HL-60/S4 treated with retinoic acid at 250 ng/mL for 4 days and 3 days (cell line): Measurements from ENCODE around the gene ASPM.
"Not testable (repeated sequence)": the region's sequence is repeated elsewhere in the genome, so short reads cannot be mapped to it uniquely, and the experiment has no call there.

Source experiments
- in situ Hi-C: fragments of 300-500 bp; cut with MboI; formaldehyde crosslinking; loops from 2 replicates; pipeline ENCODE4 v1.7.0; 2022; ENCODE audit warnings: low sequenced_read_pairs

Gene ASPM

GRCh38 chr1:197092491-197093023, 53.9 kb downstream of the ASPM start:
- in situ Hi-C loops: no loop called here

- in situ Hi-C loops: no loop called here
Observed at GRCh38 chr1:197083474-197083873, 63.0 kb downstream of the ASPM start.

- in situ Hi-C loops: no loop called here
Observed at GRCh38 chr1:197081117-197081753, 65.2 kb downstream of the ASPM start.

DNA sequence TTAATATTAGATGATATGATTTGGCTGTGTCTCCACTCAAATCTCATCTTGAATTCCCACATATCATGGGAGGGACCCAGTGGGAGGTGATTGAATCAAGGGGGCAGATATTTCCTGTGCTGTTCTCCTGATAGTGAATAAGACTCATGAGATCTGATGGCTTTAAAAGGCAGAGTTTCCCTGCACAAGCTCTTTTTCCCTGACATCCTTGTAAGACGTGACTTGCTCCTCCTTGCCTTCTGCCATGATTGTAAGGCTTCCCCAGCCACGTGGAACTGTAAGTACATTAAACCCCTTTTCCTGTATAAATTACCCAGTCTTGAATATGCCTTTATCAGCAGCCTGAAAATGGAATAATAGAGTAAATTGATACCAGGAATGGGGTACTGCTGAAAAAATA, 66.1 kb downstream of the ASPM start:
- in situ Hi-C loops: no loop called here

GRCh38 chr1:197076585-197076984, 69.9 kb downstream of the ASPM start:
- in situ Hi-C loops: no loop called here

DNA sequence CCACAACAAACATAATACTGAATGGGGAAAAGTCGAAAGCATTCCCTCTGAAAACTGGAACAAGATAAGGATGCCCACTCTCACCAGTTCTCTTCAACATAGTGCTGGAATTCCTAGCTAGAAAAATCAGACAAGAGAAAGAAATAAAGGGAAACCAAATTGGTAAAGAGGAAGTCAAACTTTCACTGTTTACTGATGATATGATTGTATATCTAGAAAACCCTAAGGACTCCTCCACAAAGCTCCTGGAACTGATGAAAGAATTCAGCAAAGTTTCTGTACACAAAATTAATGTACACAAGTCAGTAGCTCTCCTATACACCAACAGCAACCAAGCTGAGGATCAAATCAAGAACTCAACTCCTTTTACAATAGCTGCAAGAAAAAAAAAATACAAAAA, 72.5 kb downstream of the ASPM start:
- in situ Hi-C loops: no loop called here

DNA sequence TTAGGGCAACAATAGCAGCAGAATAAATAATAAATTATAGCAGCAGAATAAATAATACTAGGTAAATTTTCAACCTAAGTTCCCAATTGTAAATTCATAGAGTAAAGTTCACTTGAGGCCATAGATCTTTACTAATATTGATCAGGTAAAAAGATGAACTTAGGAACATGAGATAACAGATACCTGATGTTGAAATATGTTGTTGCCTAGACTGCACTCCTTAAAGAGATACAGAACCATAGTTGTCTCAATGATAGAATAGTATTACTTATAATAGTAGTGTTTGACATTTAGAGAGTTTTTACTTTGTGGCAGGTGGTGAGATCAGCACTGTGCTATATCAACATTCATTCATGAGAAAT, 79.0 kb downstream of the ASPM start:
- in situ Hi-C loops: no loop called here

GRCh38 chr1:197066719-197067456, 79.6 kb downstream of the ASPM start, which contains the start of gene F13B:
F13B (minus strand) TSS chr1:197067260; CDS start chr1:197067223, 37 bp downstream.
- in situ Hi-C loops: no loop called here

DNA sequence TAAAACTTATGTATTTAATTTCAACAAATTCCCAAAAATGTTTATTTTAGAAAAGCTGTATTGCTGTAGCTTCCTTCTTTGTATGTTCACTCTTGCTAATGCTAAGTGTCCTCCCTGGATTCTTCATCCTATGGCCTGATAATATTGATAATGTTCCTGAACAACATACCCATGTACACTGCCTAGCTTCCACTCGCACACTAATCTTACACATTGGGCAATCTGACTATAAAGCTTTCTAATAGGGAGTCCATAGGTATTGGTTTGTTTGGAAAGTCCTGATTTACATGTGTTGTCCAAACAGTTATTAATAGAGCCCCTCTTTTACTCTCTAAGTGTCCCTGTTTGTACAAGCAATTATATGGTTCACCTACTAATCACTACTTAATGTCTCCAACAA, 80.2 kb downstream of the ASPM start:
- in situ Hi-C loops: no loop called here

DNA sequence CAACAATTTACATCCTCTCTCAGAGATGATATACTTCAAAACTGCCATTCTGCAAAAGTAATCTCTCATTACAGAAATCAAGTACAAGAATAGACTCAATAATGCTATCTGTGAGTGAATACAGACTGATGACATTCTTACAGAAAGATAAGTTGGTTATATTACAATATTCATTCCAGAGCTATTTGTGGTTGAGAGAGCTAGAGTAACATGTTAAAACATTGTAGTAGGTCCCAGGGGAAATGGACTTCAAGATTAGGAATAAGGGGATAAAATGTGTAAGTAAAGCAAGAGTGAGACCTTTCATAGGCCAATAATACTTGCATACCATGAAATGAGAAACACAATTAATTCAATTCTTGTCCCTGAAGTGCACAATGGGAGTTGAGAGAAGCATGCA, 80.9 kb downstream of the ASPM start:
- in situ Hi-C loops: no loop called here

- in situ Hi-C loops: no loop called here
Observed at GRCh38 chr1:197063212-197063611, 83.3 kb downstream of the ASPM start.

- in situ Hi-C loops: no loop called here
Observed at GRCh38 chr1:197062692-197063091, 83.8 kb downstream of the ASPM start.

- in situ Hi-C loops: no loop called here
Observed at GRCh38 chr1:197049100-197049499, 97.4 kb downstream of the ASPM start.

GRCh38 chr1:197042676-197043341, 103.7 kb downstream of the ASPM start:
- in situ Hi-C loops: no loop called here

DNA sequence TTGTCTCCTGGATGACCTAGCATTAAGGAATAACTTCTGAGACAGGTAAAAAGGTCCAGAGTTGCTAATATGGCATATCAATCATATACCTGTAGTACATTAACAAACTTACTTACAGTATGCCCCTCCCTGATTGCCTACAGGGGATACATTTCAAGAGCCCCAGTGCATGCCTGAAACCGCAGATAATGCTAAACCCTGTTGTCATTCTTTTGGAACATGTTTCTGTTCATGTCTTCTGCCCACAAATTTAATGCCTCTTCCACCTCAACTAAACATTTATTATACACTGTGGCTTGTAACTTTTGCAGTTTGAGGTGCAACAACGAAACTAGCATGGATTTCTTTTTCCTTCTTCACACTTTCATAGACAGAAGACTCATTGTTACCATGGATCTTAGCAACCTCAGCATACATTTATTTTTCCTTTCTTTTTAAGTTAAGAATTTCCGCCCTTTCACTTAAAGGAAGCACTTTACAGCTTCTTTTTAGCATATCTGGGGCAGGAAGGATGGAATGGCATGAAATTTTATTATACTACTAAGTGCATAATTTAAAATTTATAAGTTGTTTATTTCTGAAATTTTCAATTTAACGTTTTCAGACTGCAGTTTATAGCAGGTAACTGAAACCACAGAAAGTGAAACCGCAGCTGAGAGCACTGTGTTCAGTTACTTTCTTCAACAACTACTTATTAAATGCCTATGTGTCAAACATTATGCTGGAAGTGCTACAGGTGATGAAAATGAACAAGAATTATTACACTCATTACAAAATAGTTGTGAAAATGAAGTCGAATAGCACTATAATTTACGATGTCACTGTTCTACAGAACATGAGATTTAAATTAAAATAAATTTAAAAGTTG, 104.7 kb downstream of the ASPM start:
- in situ Hi-C loops: no loop called here

DNA sequence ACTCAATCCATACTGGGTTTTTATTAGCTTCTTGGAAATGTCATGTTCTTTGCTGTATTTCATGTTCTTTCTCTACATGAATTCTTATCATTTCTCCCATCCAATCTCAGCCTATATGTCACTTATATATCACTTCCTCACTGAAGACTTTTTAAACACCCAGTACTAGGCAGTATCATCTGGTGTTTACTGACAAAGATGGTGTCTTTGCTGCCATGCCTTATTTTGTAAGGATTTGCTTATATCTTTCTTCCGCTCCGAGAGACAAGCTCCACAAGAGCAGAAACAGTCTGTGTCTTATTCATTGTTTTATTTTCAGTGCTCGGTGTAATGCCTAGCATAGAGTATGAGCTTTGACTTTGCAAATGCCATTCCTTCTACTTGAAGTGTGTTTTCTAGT, 109.6 kb downstream of the ASPM start:
- in situ Hi-C loops: no loop called here

GRCh38 chr1:197034631-197035339, 111.7 kb downstream of the ASPM start:
- in situ Hi-C loops: not testable (repeated sequence)
